Measurements from ENCODE around the gene SPINT2.

DNA sequence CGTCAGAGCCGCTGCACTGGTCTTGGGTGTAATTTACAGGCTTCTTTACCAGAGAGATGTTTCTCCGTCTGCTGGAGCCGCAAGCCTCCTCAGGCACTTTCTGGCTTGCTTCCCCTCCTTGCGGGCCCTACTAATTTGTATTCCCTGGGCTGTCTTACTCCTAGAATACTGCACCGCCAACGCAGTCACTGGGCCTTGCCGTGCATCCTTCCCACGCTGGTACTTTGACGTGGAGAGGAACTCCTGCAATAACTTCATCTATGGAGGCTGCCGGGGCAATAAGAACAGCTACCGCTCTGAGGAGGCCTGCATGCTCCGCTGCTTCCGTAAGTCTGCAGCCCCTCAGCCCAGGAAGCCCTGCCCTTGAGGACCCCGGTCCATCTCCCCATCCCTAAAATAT lies 25.6 kb downstream of the SPINT2 start:
- TF ChIP-seq, protein P1, sequence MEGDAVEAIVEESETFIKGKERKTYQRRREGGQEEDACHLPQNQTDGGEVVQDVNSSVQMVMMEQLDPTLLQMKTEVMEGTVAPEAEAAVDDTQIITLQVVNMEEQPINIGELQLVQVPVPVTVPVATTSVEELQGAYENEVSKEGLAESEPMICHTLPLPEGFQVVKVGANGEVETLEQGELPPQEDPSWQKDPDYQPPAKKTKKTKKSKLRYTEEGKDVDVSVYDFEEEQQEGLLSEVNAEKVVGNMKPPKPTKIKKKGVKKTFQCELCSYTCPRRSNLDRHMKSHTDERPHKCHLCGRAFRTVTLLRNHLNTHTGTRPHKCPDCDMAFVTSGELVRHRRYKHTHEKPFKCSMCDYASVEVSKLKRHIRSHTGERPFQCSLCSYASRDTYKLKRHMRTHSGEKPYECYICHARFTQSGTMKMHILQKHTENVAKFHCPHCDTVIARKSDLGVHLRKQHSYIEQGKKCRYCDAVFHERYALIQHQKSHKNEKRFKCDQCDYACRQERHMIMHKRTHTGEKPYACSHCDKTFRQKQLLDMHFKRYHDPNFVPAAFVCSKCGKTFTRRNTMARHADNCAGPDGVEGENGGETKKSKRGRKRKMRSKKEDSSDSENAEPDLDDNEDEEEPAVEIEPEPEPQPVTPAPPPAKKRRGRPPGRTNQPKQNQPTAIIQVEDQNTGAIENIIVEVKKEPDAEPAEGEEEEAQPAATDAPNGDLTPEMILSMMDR (IDR thresholded peaks at IDR 0.05): no peak
- TF ChIP-seq EZH2 (IDR thresholded peaks at IDR 0.05; ENCODE audit: borderline replicate concordance, insufficient read depth, low read depth, low read length, poor library complexity, severe bottlenecking): no peak

Data from B cell (primary cell).